HUES6 (cell line): ENCODE data around the gene PSTPIP2.

Experiments
- H3K27ac ChIP-seq: 2 replicates; pipeline ENCODE4 v1.7.0; 2013; ENCODE audit warnings: low read depth, mild to moderate bottlenecking, low read length, inconsistent platforms
- H3K27me3 ChIP-seq: 2 replicates; pipeline ENCODE4 v1.6.1; 2013; ENCODE audit warnings: low read length; ENCODE audit not compliant: control insufficient read depth, insufficient read depth
- H3K36me3 ChIP-seq: 2 replicates; pipeline ENCODE4 v1.6.1; 2013; ENCODE audit warnings: low read length; ENCODE audit not compliant: control insufficient read depth, insufficient read depth
- H3K4me1 ChIP-seq: 2 replicates; pipeline ENCODE4 v1.6.1; 2013; ENCODE audit warnings: low read length; ENCODE audit not compliant: control insufficient read depth, insufficient read depth
- H3K4me3 ChIP-seq: 2 replicates; pipeline ENCODE4 v1.5.1; 2013; ENCODE audit warnings: low read depth, low read length
- H3K9ac ChIP-seq: one replicate; pipeline ENCODE4 v1.6.1; 2013; ENCODE audit warnings: mild to moderate bottlenecking, low read length
- H3K9me3 ChIP-seq: 2 replicates; pipeline ENCODE4 v1.6.1; 2013; ENCODE audit warnings: low read depth, low read length; ENCODE audit not compliant: control insufficient read depth, insufficient read depth

The PSTPIP2 gene

GRCh38 chr18:45958027-45958426 is 114.0 kb downstream of the PSTPIP2 start:
- Histone ChIP-seq H3K4me3 (no peak overlapping the region), H3K27ac (no peak overlapping the region), H3K4me1 (no peaks in the 10 kb centered on the region), H3K9me3 (no peaks in the 10 kb centered on the region), H3K9ac (no peak overlapping the region), H3K27me3 (no peaks in the 10 kb centered on the region), H3K36me3 (peaks cover 26% of the 10 kb centered on the region)

DNA sequence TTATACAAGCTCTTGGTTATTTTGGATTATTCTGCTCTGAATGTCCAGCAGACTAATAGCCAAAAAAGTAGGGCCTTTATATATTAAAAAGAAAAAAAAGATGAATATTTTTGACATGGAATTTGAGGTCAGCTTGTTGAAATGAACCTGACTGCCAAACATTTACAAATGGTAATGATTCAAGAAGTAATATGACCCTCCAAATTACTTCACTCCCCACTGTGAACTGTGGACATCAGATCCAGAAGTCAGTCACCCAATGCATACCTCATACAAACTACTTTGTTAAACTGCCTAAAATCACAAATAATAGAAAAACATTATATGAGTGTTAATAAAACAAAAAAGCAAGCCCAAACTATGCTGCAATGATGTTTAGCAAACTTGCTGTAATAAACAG is 115.0 kb downstream of the PSTPIP2 start:
- no peak overlapping the region for H3K27ac ChIP-seq
- H3K9ac ChIP-seq: no peak overlapping the region
- H3K4me1 ChIP-seq: no peaks in the 10 kb centered on the region
- no peaks in the 10 kb centered on the region for H3K27me3 ChIP-seq
- peaks cover 33% of the 10 kb centered on the region for H3K36me3 ChIP-seq
- no peak overlapping the region for H3K4me3 ChIP-seq
- H3K9me3 ChIP-seq: no peaks in the 10 kb centered on the region

DNA sequence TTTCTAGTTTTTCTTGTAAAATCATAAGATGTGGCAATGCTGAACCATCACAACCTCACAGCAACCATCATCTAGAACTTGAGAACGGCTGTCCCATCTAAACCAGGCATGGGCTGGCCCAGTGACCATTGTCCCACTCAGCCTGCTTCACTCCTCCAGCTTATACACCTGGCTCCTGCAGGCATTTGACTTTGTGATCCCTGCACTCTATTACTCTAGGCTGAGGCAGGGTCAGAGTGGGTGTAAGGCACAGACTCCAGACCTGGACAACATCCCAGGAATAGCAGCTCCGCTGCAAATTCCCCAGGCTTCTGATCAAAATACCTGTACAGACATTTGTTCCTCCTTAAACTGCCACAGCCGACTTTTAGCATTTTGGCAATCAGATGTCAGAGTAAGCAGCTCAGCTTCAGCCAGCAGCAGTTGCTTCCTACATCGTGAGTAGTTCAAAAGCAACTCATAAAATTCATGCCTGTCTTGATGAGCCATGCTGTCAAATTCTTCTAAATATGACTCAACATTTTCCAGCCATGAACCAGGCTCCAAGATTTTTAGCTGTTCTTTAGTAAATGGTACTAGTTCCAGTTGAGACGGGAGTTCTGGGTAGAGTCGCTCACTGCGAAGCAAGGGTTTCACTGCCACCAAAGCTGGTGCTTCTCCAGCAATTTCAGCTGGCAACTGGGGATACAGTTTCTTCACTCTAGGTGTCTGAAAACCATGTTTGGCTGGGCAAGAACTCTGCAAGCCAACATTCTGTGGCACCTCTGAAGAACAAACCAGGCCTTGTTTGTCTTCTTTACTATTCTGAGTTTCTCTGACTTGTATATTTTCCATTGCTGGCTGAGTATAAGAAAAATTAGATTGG is 117.8 kb downstream of the PSTPIP2 start:
- no peak overlapping the region for H3K4me3 ChIP-seq
- H3K4me1 ChIP-seq: no peaks in the 10 kb centered on the region
- no peak overlapping the region for H3K27ac ChIP-seq
- H3K27me3 ChIP-seq: no peaks in the 10 kb centered on the region
- H3K9me3 ChIP-seq: no peaks in the 10 kb centered on the region
- H3K9ac ChIP-seq: no peak overlapping the region
- H3K36me3 ChIP-seq: peaks cover 41% of the 10 kb centered on the region

GRCh38 chr18:45951016-45951714 is 120.9 kb downstream of the PSTPIP2 start:
- Histone ChIP-seq H3K36me3 (peaks cover 63% of the 10 kb centered on the region), H3K27ac (no peak overlapping the region), H3K27me3 (no peaks in the 10 kb centered on the region), H3K9me3 (no peaks in the 10 kb centered on the region), H3K9ac (no peak overlapping the region), H3K4me1 (no peaks in the 10 kb centered on the region), H3K4me3 (no peak overlapping the region)

DNA sequence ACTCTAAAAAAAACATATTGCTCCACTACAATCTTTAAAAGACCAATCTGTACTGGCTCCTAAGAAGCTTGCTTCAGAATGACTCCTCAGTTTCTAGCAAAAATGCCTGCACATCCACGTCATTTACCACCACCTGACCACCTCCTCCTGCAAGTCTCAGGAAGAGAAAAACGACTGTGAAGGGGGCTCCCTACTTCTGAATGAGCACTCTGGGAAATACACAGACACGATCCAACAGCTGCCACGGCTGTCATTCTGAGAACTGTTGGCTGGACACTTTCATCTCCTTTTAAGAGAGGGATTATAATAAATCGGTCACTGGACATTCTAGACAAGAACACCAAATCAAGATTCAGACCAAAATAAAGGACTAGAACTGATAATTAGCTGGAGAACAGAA is 126.4 kb downstream of the PSTPIP2 start:
- Histone ChIP-seq H3K9ac (no peak overlapping the region), H3K36me3 (peaks cover 64% of the 10 kb centered on the region), H3K9me3 (no peaks in the 10 kb centered on the region), H3K4me1 (no peaks in the 10 kb centered on the region), H3K27ac (no peak overlapping the region), H3K27me3 (no peaks in the 10 kb centered on the region), H3K4me3 (no peak overlapping the region)

GRCh38 chr18:45940724-45941123 is 131.3 kb downstream of the PSTPIP2 start:
- H3K36me3 ChIP-seq: peaks cover 66% of the 10 kb centered on the region

DNA sequence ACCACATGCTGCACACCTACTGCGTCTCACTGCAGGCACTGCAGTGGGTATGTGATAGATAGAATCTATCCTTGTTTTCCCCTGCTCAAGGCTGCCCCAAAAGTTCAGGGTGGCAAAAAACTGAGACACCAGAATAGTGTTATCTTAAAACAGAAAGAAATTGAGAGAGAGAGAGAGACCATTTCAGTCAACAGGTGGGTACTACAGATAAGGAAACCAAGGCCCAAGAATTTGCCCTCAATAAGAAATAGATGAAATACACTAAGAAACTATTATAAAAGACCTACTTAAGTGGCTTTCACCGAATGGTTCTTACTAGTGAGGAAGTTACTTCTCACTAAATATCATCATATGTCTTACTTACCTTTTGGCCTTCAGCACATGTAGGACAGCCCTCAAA is 132.8 kb downstream of the PSTPIP2 start:
- Histone ChIP-seq H3K4me3 (no peak overlapping the region), H3K27me3 (no peaks in the 10 kb centered on the region), H3K9me3 (no peaks in the 10 kb centered on the region), H3K27ac (no peak overlapping the region), H3K4me1 (no peaks in the 10 kb centered on the region), H3K9ac (no peak overlapping the region), H3K36me3 (peaks cover 61% of the 10 kb centered on the region)

More at GRCh38 chr18:45940724-45941123, 131.3 kb downstream of the PSTPIP2 start:
- Histone ChIP-seq H3K27me3 (no peaks in the 10 kb centered on the region), H3K4me3 (no peak overlapping the region), H3K9ac (no peak overlapping the region), H3K9me3 (no peaks in the 10 kb centered on the region), H3K4me1 (no peaks in the 10 kb centered on the region), H3K27ac (no peak overlapping the region)

DNA sequence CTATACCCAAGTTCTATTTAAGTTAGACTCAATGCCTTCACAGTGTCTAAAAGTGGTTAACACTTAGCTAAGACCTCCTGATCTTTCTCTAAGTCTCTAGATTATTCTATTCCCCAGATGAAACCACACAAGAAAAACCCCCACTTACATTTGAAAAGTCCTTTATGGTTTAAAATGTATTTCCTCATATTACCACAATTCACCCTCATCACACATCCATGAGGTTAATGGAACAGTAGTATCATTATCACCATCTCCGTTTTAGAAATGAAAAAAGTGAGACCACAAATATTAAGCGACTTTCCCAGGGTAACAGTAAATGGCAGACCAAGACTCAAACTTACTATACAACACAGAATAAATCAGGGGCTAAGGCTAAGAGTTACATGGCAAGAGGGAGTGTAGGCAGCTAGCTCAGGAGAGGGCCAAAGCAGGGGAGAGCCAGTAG is 133.5 kb downstream of the PSTPIP2 start:
- no peaks in the 10 kb centered on the region for H3K27me3 ChIP-seq
- no peaks in the 10 kb centered on the region for H3K4me1 ChIP-seq
- H3K9me3 ChIP-seq: no peaks in the 10 kb centered on the region
- H3K27ac ChIP-seq: no peak overlapping the region
- no peak overlapping the region for H3K9ac ChIP-seq
- H3K36me3 ChIP-seq: peaks cover 57% of the 10 kb centered on the region
- no peak overlapping the region for H3K4me3 ChIP-seq

DNA sequence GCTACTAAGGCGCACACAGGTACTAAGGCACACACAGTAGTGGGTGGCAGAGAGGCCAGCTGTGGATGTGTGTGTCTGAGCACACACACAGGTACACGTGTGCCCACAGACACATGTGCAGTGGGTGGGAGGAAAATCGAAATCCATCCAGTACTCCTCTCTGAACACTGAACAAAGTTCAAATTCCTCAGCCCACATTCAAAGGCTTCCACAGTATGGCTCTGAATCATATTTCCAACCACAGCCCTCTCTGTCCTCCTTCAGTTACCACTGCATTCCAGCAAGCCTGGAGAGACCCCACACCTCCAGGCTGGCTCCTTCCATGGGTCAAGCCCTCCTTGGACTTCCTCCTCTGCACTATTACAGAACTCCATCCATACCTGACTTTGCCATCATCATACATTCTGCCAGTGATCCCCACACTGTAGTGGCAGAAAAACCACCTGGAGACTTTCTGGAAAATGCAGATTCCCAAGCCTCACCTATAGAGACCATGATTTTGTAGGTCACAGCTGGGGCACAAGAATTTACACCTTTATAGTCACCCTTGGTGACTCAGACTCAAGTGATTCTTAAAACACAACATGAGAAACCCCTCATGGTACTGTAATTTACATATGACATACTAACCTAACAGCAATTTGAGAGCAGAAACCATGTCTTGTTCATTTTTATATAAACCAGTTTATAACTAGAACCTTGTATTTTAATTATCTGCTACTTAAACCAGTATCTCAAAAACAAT is 136.3 kb downstream of the PSTPIP2 start:
- Histone ChIP-seq H3K9me3 (no peaks in the 10 kb centered on the region), H3K4me1 (no peaks in the 10 kb centered on the region), H3K27me3 (no peaks in the 10 kb centered on the region), H3K9ac (no peak overlapping the region), H3K4me3 (no peak overlapping the region), H3K27ac (no peak overlapping the region), H3K36me3 (peaks cover 42% of the 10 kb centered on the region)
